Activated CD8-positive, alpha-beta memory T cell treated with anti-CD3 and anti-CD28 coated beads, Interleukin-2, amount 10 ng/mL, durations not matched to agents 7 days and 5 days (primary cell): Measurements from ENCODE around the gene OR6Q1. TPM values are rescaled to one million over a fixed set of nuclear protein-coding genes. Genes with fewer than 3 reads are reported as not detected.

Experiments
- ATAC-seq: fragments of 150-1000 bp; cut with Tn5 transposase; one replicate; pipeline ENCODE4 v1.10.0; 2021; ENCODE audit warnings: moderate library complexity
- CTCF ChIA-PET: fragments of 350-600 bp; sonication (Branson Sonifier 250); formaldehyde crosslinking; loops from one replicate; lab custom pipeline; 2021; ENCODE audit warnings: antibody characterized with exemption; lab: Charles Lee
- DNase-seq: peaks from one replicate; pipeline ENCODE4 v3.0.0-alpha.2; 2020
- H3K27ac Mint-ChIP-seq: one replicate; pipeline ENCODE4 v1.8.0; 2021; ENCODE audit warnings: mild to moderate bottlenecking, mixed read lengths
- H3K27me3 Mint-ChIP-seq: one replicate; pipeline ENCODE4 v1.8.0; 2021; ENCODE audit warnings: mixed read lengths
- H3K36me3 Mint-ChIP-seq: one replicate; pipeline ENCODE4 v1.8.0; 2021; ENCODE audit warnings: mild to moderate bottlenecking, mixed read lengths
- H3K4me1 Mint-ChIP-seq: one replicate; pipeline ENCODE4 v1.8.0; 2021; ENCODE audit warnings: mixed read lengths
- H3K4me3 Mint-ChIP-seq: one replicate; pipeline ENCODE4 v1.8.0; 2021; ENCODE audit warnings: mild to moderate bottlenecking, moderate library complexity, mixed read lengths
- H3K9me3 Mint-ChIP-seq: one replicate; pipeline ENCODE4 v1.8.0; 2022; ENCODE audit warnings: low read depth, mixed read lengths
- total RNA-seq, 2 experiments: library from RNA; stranded (reverse); gene quantifications; one replicate each; pipeline ENCODE4 v1.2.3, GENCODE V29; 2021

Gene OR6Q1
- total RNA-seq, 2 experiments from 2014 or later: not detected

GRCh38 chr11:58027341-58027740 is 3.4 kb upstream of the OR6Q1 start:
- no peaks in the 10 kb centered on the region for H3K27me3 Mint-ChIP-seq
- H3K27ac Mint-ChIP-seq: no peak overlapping the region
- DNase-seq (no peak), ATAC-seq (no peak)
- H3K36me3 Mint-ChIP-seq: no peaks in the 10 kb centered on the region
- H3K9me3 Mint-ChIP-seq: no peaks in the 10 kb centered on the region
- CTCF ChIA-PET: no interaction called here
- H3K4me1 Mint-ChIP-seq: no peaks in the 10 kb centered on the region
- H3K4me3 Mint-ChIP-seq: no peak overlapping the region

GRCh38 chr11:58028687-58029411 is 1.9 kb upstream of the OR6Q1 start:
- no peak for ATAC-seq
- DNase-seq: no peak
- Mint-ChIP-seq H3K4me3 (no peak overlapping the region), H3K36me3 (no peaks in the 10 kb centered on the region), H3K4me1 (no peaks in the 10 kb centered on the region), H3K9me3 (no peaks in the 10 kb centered on the region), H3K27me3 (no peaks in the 10 kb centered on the region), H3K27ac (no peak overlapping the region)
- CTCF ChIA-PET: no interaction called here

GRCh38 chr11:58034471-58034870 is 3.7 kb downstream of the OR6Q1 start:
- no peaks in the 10 kb centered on the region for H3K4me1 Mint-ChIP-seq
- DNase-seq (no peak), ATAC-seq (no peak)
- no peaks in the 10 kb centered on the region for H3K27me3 Mint-ChIP-seq
- H3K4me3 Mint-ChIP-seq: no peak overlapping the region
- no peaks in the 10 kb centered on the region for H3K36me3 Mint-ChIP-seq
- H3K27ac Mint-ChIP-seq: no peak overlapping the region
- CTCF ChIA-PET: no interaction called here
- no peaks in the 10 kb centered on the region for H3K9me3 Mint-ChIP-seq

GRCh38 chr11:58039589-58039988 is 8.8 kb downstream of the OR6Q1 start:
- no peaks in the 10 kb centered on the region for H3K4me1 Mint-ChIP-seq
- no peak overlapping the region for H3K4me3 Mint-ChIP-seq
- CTCF ChIA-PET: no interaction called here
- H3K27ac Mint-ChIP-seq: no peak overlapping the region
- DNase-seq (no peak), ATAC-seq (no peak)
- peaks cover 4% of the 10 kb centered on the region for H3K9me3 Mint-ChIP-seq
- no peaks in the 10 kb centered on the region for H3K27me3 Mint-ChIP-seq
- no peaks in the 10 kb centered on the region for H3K36me3 Mint-ChIP-seq

GRCh38 chr11:58043379-58043778 is 12.6 kb downstream of the OR6Q1 start:
- CTCF ChIA-PET: no interaction called here
- no peak for ATAC-seq
- H3K36me3 Mint-ChIP-seq: no peaks in the 10 kb centered on the region
- peaks cover 5% of the 10 kb centered on the region for H3K9me3 Mint-ChIP-seq
- no peak overlapping the region for H3K27ac Mint-ChIP-seq
- no peak for DNase-seq
- H3K27me3 Mint-ChIP-seq: no peaks in the 10 kb centered on the region
- H3K4me3 Mint-ChIP-seq: no peak overlapping the region
- H3K4me1 Mint-ChIP-seq: no peaks in the 10 kb centered on the region

- H3K9me3 Mint-ChIP-seq: peaks cover 5% of the 10 kb centered on the region
- H3K27ac Mint-ChIP-seq: no peak overlapping the region
- no peaks in the 10 kb centered on the region for H3K4me1 Mint-ChIP-seq
- CTCF ChIA-PET: no interaction called here
- DNase-seq: no peak
- H3K27me3 Mint-ChIP-seq: no peaks in the 10 kb centered on the region
- H3K4me3 Mint-ChIP-seq: no peak overlapping the region
- no peaks in the 10 kb centered on the region for H3K36me3 Mint-ChIP-seq
- no peak for ATAC-seq
Observed at GRCh38 chr11:58046231-58046630, 15.5 kb downstream of the OR6Q1 start.

GRCh38 chr11:58047818-58048217 is 17.1 kb downstream of the OR6Q1 start:
- ATAC-seq (no peak), DNase-seq (no peak)
- no peak overlapping the region for H3K27ac Mint-ChIP-seq
- H3K36me3 Mint-ChIP-seq: no peaks in the 10 kb centered on the region
- H3K4me1 Mint-ChIP-seq: no peaks in the 10 kb centered on the region
- no peaks in the 10 kb centered on the region for H3K27me3 Mint-ChIP-seq
- H3K4me3 Mint-ChIP-seq: no peak overlapping the region
- peaks cover 5% of the 10 kb centered on the region for H3K9me3 Mint-ChIP-seq
- CTCF ChIA-PET: interaction anchor here (0.6 kb wide), 1 partner anchor 479 kb away, joined by 3 read pairs; no protein-coding TSS in a partner anchor

GRCh38 chr11:58055806-58056401 is 25.2 kb downstream of the OR6Q1 start:
- CTCF ChIA-PET: no interaction called here
- no peak for DNase-seq
- no peaks in the 10 kb centered on the region for H3K4me1 Mint-ChIP-seq
- H3K27ac Mint-ChIP-seq: no peak overlapping the region
- ATAC-seq: no peak
- no peaks in the 10 kb centered on the region for H3K9me3 Mint-ChIP-seq
- peaks cover 3% of the 10 kb centered on the region for H3K27me3 Mint-ChIP-seq
- H3K36me3 Mint-ChIP-seq: no peaks in the 10 kb centered on the region
- no peak overlapping the region for H3K4me3 Mint-ChIP-seq

GRCh38 chr11:58057481-58057880 is 26.7 kb downstream of the OR6Q1 start:
- Mint-ChIP-seq H3K4me1 (no peaks in the 10 kb centered on the region), H3K9me3 (no peaks in the 10 kb centered on the region), H3K36me3 (no peaks in the 10 kb centered on the region), H3K27me3 (peaks cover 6% of the 10 kb centered on the region), H3K27ac (no peak overlapping the region), H3K4me3 (no peak overlapping the region)
- DNase-seq (no peak), ATAC-seq (no peak)
- CTCF ChIA-PET: no interaction called here

- Mint-ChIP-seq H3K9me3 (no peaks in the 10 kb centered on the region), H3K4me1 (no peaks in the 10 kb centered on the region), H3K27ac (no peak overlapping the region), H3K27me3 (peaks cover 6% of the 10 kb centered on the region), H3K4me3 (no peak overlapping the region), H3K36me3 (no peaks in the 10 kb centered on the region)
- ATAC-seq (no peak), DNase-seq (no peak)
- CTCF ChIA-PET: no interaction called here
Observed at GRCh38 chr11:58058276-58059006, 27.7 kb downstream of the OR6Q1 start.

GRCh38 chr11:58059007-58059350 is 28.2 kb downstream of the OR6Q1 start:
- Mint-ChIP-seq H3K36me3 (no peaks in the 10 kb centered on the region), H3K9me3 (no peaks in the 10 kb centered on the region), H3K27ac (no peak overlapping the region), H3K4me1 (no peaks in the 10 kb centered on the region), H3K4me3 (no peak overlapping the region), H3K27me3 (peaks cover 8% of the 10 kb centered on the region)
- DNase-seq (no peak), ATAC-seq (no peak)
- CTCF ChIA-PET: no interaction called here

- CTCF ChIA-PET: no interaction called here
- DNase-seq: no peak
- Mint-ChIP-seq H3K4me1 (no peaks in the 10 kb centered on the region), H3K4me3 (no peak overlapping the region), H3K36me3 (no peaks in the 10 kb centered on the region), H3K27me3 (peaks cover 9% of the 10 kb centered on the region), H3K27ac (no peak overlapping the region), H3K9me3 (no peaks in the 10 kb centered on the region)
- no peak for ATAC-seq
Observed at GRCh38 chr11:58060535-58060934, 29.8 kb downstream of the OR6Q1 start.

GRCh38 chr11:58060939-58061672 is 30.4 kb downstream of the OR6Q1 start:
- Mint-ChIP-seq H3K36me3 (no peaks in the 10 kb centered on the region), H3K27me3 (peaks cover 9% of the 10 kb centered on the region), H3K9me3 (no peaks in the 10 kb centered on the region), H3K27ac (no peak overlapping the region), H3K4me1 (no peaks in the 10 kb centered on the region), H3K4me3 (no peak overlapping the region)
- DNase-seq (no peak), ATAC-seq (no peak)
- CTCF ChIA-PET: no interaction called here
